HG03280 (cell line): ENCODE results near the gene PDE4B.

Source experiments
- ATAC-seq: cut with Tn5 transposase; IDR thresholded peaks from one replicate; pipeline ENCODE4 v1.9.1; 2021; ENCODE audit warnings: mild to moderate bottlenecking, moderate library complexity; ENCODE audit not compliant: unreplicated experiment

The PDE4B gene

GRCh38 chr1:66327588-66327987 lies 534.9 kb downstream of the PDE4B start:
- ATAC-seq, result no peak

- ATAC-seq, result no peak
Measured at GRCh38 chr1:66328896-66329295, 536.2 kb downstream of the PDE4B start.

GRCh38 chr1:66330722-66331141 lies 538.0 kb downstream of the PDE4B start:
- no peak for ATAC-seq

GRCh38 chr1:66331658-66332547 lies 539.2 kb downstream of the PDE4B start:
- peak; percentile 22 for ATAC-seq

- no peak for ATAC-seq
Measured at GRCh38 chr1:66332548-66332901, 539.8 kb downstream of the PDE4B start.

GRCh38 chr1:66333466-66334199 lies 540.9 kb downstream of the PDE4B start:
- ATAC-seq, result no peak

- ATAC-seq, result no peak
Measured at GRCh38 chr1:66334318-66334717, 541.6 kb downstream of the PDE4B start.

- no peak for ATAC-seq
Measured at GRCh38 chr1:66335125-66335524, 542.4 kb downstream of the PDE4B start.

GRCh38 chr1:66335859-66336640 lies 543.4 kb downstream of the PDE4B start:
- peak; percentile 80 for ATAC-seq

- ATAC-seq, result no peak
Measured at GRCh38 chr1:66336641-66336990, 543.9 kb downstream of the PDE4B start.

GRCh38 chr1:66337249-66337648 lies 544.6 kb downstream of the PDE4B start:
- ATAC-seq, result no peak

- ATAC-seq, result no peak
Measured at GRCh38 chr1:66339944-66340343, 547.2 kb downstream of the PDE4B start.

GRCh38 chr1:66341446-66342089 lies 548.9 kb downstream of the PDE4B start:
- ATAC-seq, result no peak

GRCh38 chr1:66342707-66343106 lies 550.0 kb downstream of the PDE4B start:
- peak; percentile 66 for ATAC-seq

- no peak for ATAC-seq
Measured at GRCh38 chr1:66343569-66344325, 551.1 kb downstream of the PDE4B start.

- ATAC-seq, result no peak
Measured at GRCh38 chr1:66346057-66346795, 553.5 kb downstream of the PDE4B start.

GRCh38 chr1:66346873-66347272 lies 554.2 kb downstream of the PDE4B start:
- ATAC-seq, result no peak

GRCh38 chr1:66348776-66349175 lies 556.1 kb downstream of the PDE4B start:
- no peak for ATAC-seq

- no peak for ATAC-seq
Measured at GRCh38 chr1:66349242-66349641, 556.5 kb downstream of the PDE4B start.
